Measurements from ENCODE around the gene PTPRF.

GRCh38 chr1:43531107-43531905, 623 bp downstream of the PTPRF start:
- no peak for TF ChIP-seq CTCF (IDR thresholded peaks at IDR 0.05; ENCODE audit: low read depth, low read length)
- TF ChIP-seq EZH2phosphoT487 (IDR thresholded peaks at IDR 0.05; ENCODE audit: low read depth) = no peak

All from OCI-LY3 (cell line).